H1 (cell line): ENCODE data around the gene CACNA1D. TPM values are rescaled to one million over a fixed set of nuclear protein-coding genes. Genes with fewer than 3 reads are reported as not detected.

Experiments used
- CTCF ChIA-PET: fragments of 300-600 bp; sonication (Branson Sonifier 250); formaldehyde crosslinking; loops from one replicate; lab custom pipeline; 2021; ENCODE audit not compliant: partially characterized antibody; lab: Charles Lee
- POLR2A ChIA-PET: fragments of 300-600 bp; sonication (Branson Sonifier 250); formaldehyde crosslinking; loops from one replicate; lab custom pipeline; 2021; ENCODE audit warnings: inconsistent platforms; ENCODE audit not compliant: partially characterized antibody; lab: Charles Lee
- DNase-seq, 2 experiments: peaks; one replicate each; pipeline versions ENCODE4 v3.0.0 to v3.0.0-alpha.2; 2010 to 2022; ENCODE audit warnings: low spot score in 2 of 2, low read depth in 1 of 2, mixed read lengths in 1 of 2
- FAIRE-seq: peaks from 2 replicates; lab custom pipeline; 2011; peaks lifted over from hg19 to GRCh38; lab: Jason Lieb, UNC
- H2AFZ ChIP-seq: 2 replicates; pipeline ENCODE4 v1.8.1; 2012; ENCODE audit warnings: low read length, inconsistent platforms
- H2AK5ac ChIP-seq: 2 replicates; pipeline ENCODE4 v1.6.1; 2013; ENCODE audit warnings: low read depth, low read length
- H2BK120ac ChIP-seq: replicated peaks from 2 replicates; pipeline ENCODE3; 2013; ENCODE audit warnings: low read depth, low read length, inconsistent platforms
- H2BK12ac ChIP-seq: 2 replicates; pipeline ENCODE4 v1.6.1; 2013; ENCODE audit warnings: low read depth, low read length
- H2BK15ac ChIP-seq: 2 replicates; pipeline ENCODE4 v1.6.1; 2013; ENCODE audit warnings: low read length
- H2BK20ac ChIP-seq: 2 replicates; pipeline ENCODE4 v1.6.1; 2013; ENCODE audit warnings: low read length
- H2BK5ac ChIP-seq: 2 replicates; pipeline ENCODE4 v1.6.1; 2013; ENCODE audit warnings: low read depth, low read length
- H3K14ac ChIP-seq: 2 replicates; pipeline ENCODE4 v1.6.1; 2013; ENCODE audit warnings: inconsistent platforms; ENCODE audit not compliant: insufficient read length
- H3K18ac ChIP-seq: 2 replicates; pipeline ENCODE4 v1.6.1; 2013; ENCODE audit warnings: low read length; ENCODE audit errors: extremely low read depth
- H3K23ac ChIP-seq: 2 replicates; pipeline ENCODE4 v1.6.1; 2013; ENCODE audit warnings: inconsistent platforms; ENCODE audit not compliant: insufficient read length
- H3K23me2 ChIP-seq: 2 replicates; pipeline ENCODE4 v1.6.1; 2013; ENCODE audit warnings: low read depth, low read length
- H3K27ac ChIP-seq: 2 replicates; pipeline ENCODE4 v1.6.1; 2011; ENCODE audit warnings: low read depth, low read length, inconsistent platforms
- H3K27me3 ChIP-seq, 4 experiments: replicated peaks in 1 of 4; 1 replicate in 1 of 4; 2 replicates in 3 of 4; pipeline versions ENCODE4 v1.6.1 to v1.8.1; 2011 to 2013; ENCODE audit warnings: low read length in 3 of 4, mild to moderate bottlenecking in 3 of 4, inconsistent platforms in 2 of 4, mixed read lengths in 2 of 4, moderate library complexity in 1 of 4; ENCODE audit not compliant: control insufficient read depth in 3 of 4, insufficient read depth in 3 of 4; ENCODE audit errors: extremely low read depth in 1 of 4
- H3K36me3 ChIP-seq, 4 experiments: 2 replicates each; pipeline versions ENCODE4 v1.6.1 to v1.8.1; 2011 to 2013; ENCODE audit warnings: mild to moderate bottlenecking in 4 of 4, low read length in 3 of 4, moderate library complexity in 2 of 4, control low read depth in 1 of 4, inconsistent platforms in 1 of 4; ENCODE audit not compliant: insufficient read depth in 4 of 4, control insufficient read depth in 2 of 4
- H3K4ac ChIP-seq: replicated peaks from 2 replicates; pipeline ENCODE3; 2013; ENCODE audit warnings: low read length, low read depth, mixed read lengths, inconsistent platforms; ENCODE audit not compliant: insufficient read length
- H3K4me1 ChIP-seq, 4 experiments: replicated peaks in 1 of 4; 1 replicate in 1 of 4; 2 replicates in 3 of 4; pipeline versions ENCODE4 v1.6.1 to v1.8.1; 2011 to 2013; ENCODE audit warnings: low read length in 3 of 4, inconsistent platforms in 2 of 4, mixed read lengths in 1 of 4; ENCODE audit not compliant: insufficient read depth in 4 of 4, control insufficient read depth in 3 of 4
- H3K4me2 ChIP-seq, 2 experiments: 2 replicates each; pipeline versions ENCODE4 v1.6.1 to v1.8.1; 2011 to 2013; ENCODE audit warnings: low read depth in 2 of 2, low read length in 2 of 2, control low read depth in 1 of 2, inconsistent platforms in 1 of 2, mild to moderate bottlenecking in 1 of 2; ENCODE audit not compliant: insufficient read depth in 1 of 2
- H3K4me3 ChIP-seq, 4 experiments: fragments of 200-600, 300-600 bp in 1 of 4; sonication (generic), shearing (Covaris generic), sonication (Bioruptor Twin) in 1 of 4; 2 replicates each; pipeline versions ENCODE4 v1.5.1 to v1.8.1; 2011 to 2016; ENCODE audit warnings: low read length in 4 of 4, low read depth in 3 of 4, control low read depth in 2 of 4, inconsistent platforms in 2 of 4, mild to moderate bottlenecking in 2 of 4, mixed read lengths in 1 of 4, moderate library complexity in 1 of 4; ENCODE audit not compliant: insufficient read depth in 2 of 4; ENCODE audit errors: extremely low read depth in 1 of 4
- H3K56ac ChIP-seq: replicated peaks from 2 replicates; pipeline ENCODE3; 2013; ENCODE audit warnings: low read depth, mild to moderate bottlenecking, mixed read lengths, low read length, inconsistent platforms; ENCODE audit not compliant: insufficient read length
- H3K79me1 ChIP-seq: 2 replicates; pipeline ENCODE4 v1.6.1; 2013; ENCODE audit warnings: low read depth, low read length, control low read depth
- H3K79me2 ChIP-seq, 2 experiments: 2 replicates each; pipeline versions ENCODE4 v1.6.1 to v1.8.1; 2012 to 2013; ENCODE audit warnings: low read length in 2 of 2, mild to moderate bottlenecking in 2 of 2, inconsistent platforms in 1 of 2; ENCODE audit not compliant: insufficient read depth in 2 of 2, control insufficient read depth in 1 of 2
- H3K9ac ChIP-seq, 4 experiments: replicated peaks in 1 of 4; 1 replicate in 1 of 4; 2 replicates in 3 of 4; pipeline versions ENCODE4 v1.6.1 to v1.8.1; 2011 to 2013; ENCODE audit warnings: low read depth in 3 of 4, low read length in 3 of 4, control low read depth in 2 of 4, mild to moderate bottlenecking in 2 of 4, moderate library complexity in 2 of 4, inconsistent platforms in 1 of 4; ENCODE audit errors: extremely low read depth in 1 of 4
- H3K9me3 ChIP-seq, 2 experiments: 2 replicates each; pipeline versions ENCODE4 v1.6.1 to v1.8.1; 2012 to 2013; ENCODE audit warnings: mild to moderate bottlenecking in 2 of 2, moderate library complexity in 2 of 2, control low read depth in 1 of 2, inconsistent platforms in 1 of 2, low read depth in 1 of 2, low read length in 1 of 2, mixed read lengths in 1 of 2; ENCODE audit not compliant: insufficient read depth in 2 of 2
- H4K20me1 ChIP-seq, 2 experiments: replicated peaks in 1 of 2; 2 replicates each; pipeline versions ENCODE3 to v1.8.1; 2011 to 2013; ENCODE audit warnings: inconsistent platforms in 2 of 2, low read length in 2 of 2, mild to moderate bottlenecking in 1 of 2; ENCODE audit not compliant: insufficient read depth in 2 of 2, control insufficient read depth in 1 of 2
- H4K5ac ChIP-seq: 2 replicates; pipeline ENCODE4 v1.6.1; 2013; ENCODE audit warnings: low read length, low read depth, mixed read lengths, inconsistent platforms; ENCODE audit not compliant: insufficient read length
- H4K8ac ChIP-seq: 2 replicates; pipeline ENCODE4 v1.8.0; 2013; ENCODE audit warnings: mild to moderate bottlenecking, moderate library complexity, low read length, inconsistent platforms; ENCODE audit not compliant: insufficient read depth; ENCODE audit errors: extremely low read depth
- H4K91ac ChIP-seq: replicated peaks from 2 replicates; pipeline ENCODE3; 2013; ENCODE audit warnings: low read length, mixed read lengths, inconsistent platforms; ENCODE audit not compliant: insufficient read length
- RBBP5 ChIP-seq: IDR thresholded peaks from 2 replicates; pipeline ENCODE4 v1.7.1; 2012; ENCODE audit warnings: low read depth, mild to moderate bottlenecking, inconsistent platforms, low read length, moderate library complexity, borderline replicate concordance
- SP4 ChIP-seq: IDR thresholded peaks from 2 replicates; pipeline ENCODE4 v1.6.1; 2012; ENCODE audit warnings: low read length, inconsistent platforms
- TAF1 ChIP-seq: IDR thresholded peaks from 2 replicates; pipeline ENCODE4 v1.6.1; 2011; ENCODE audit warnings: mild to moderate bottlenecking, low read depth, low read length
- WGBS, 2 experiments: shearing (Covaris generic) in 1 of 2; methylation state at CpG; one replicate each; pipeline versions ENCODE4 v1.1.6 to v1.1.7; 2013 to 2015; ENCODE audit warnings: low lambda C conversion rate in 2 of 2, mixed read lengths in 2 of 2, inconsistent platforms in 1 of 2, low coverage in 1 of 2, missing lambda C conversion rate in 1 of 2; ENCODE audit not compliant: insufficient replicate concordance in 2 of 2, insufficient coverage in 1 of 2, insufficient read length in 1 of 2; ENCODE audit errors: extremely low coverage in 1 of 2, missing lambda C conversion rate in 1 of 2; 5-methylcytosine and 5-hydroxymethylcytosine counted together
- polyA plus RNA-seq, 7 experiments: library from polyadenylated mRNA; depleted of rRNA in 3 of 7; stranded (reverse) in 5 of 7; unstranded in 2 of 7; fragments of >200 nt in 5 of 7; fragments of 200-250 nt in 2 of 7; gene quantifications; 1 replicate in 5 of 7; 2 replicates in 1 of 7; 4 replicates in 1 of 7; pipeline versions ENCODE4 v1.2.1 to v1.2.3, GENCODE V29; 2011 to 2013; ENCODE audit warnings: missing spikeins in 2 of 7, mixed read lengths in 2 of 7
- total RNA-seq: library from RNA; stranded (reverse); fragmentation: NEBNext Ultra II Directional; extraction: Animal tissue kit (Norgen Biotek cat#: 25700); gene quantifications from 2 replicates; pipeline ENCODE4 v1.2.1, GENCODE V29; 2021

Gene CACNA1D
- total and polyA plus RNA-seq, 2 of the 8 experiments (the other 6 are each of a cell fraction or from before 2014, with no cell fraction given), result 2.0 to 2.9 TPM

DNA sequence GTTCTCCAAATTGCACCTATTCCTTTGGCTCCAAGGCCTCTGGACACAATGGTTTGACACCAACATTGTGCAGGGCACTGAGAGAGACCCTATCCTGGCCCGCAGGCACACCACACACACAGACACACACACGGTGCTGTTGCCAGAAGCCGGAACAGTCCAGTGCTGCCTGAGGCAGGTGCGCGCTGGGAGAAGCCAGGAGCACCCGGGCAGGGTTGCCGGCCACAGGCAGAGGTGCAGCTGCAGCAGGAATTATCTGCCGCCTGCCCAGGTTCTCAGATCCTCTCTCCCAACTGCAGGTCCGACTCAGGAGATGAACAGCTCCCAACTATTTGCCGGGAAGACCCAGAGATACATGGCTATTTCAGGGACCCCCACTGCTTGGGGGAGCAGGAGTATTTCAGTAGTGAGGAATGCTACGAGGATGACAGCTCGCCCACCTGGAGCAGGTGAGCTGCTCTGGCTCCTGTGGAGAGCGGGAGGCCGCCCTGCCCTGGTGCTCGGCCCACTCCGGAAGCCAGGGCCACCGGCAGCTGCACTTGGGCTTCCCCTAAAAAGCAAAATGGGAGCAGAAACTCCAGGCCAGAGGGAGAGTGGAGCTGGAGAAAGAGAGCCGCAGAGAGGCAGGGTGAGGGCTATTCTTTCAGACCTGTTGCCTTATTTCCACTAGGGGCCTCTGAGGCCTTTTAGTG lies 308.9 kb downstream of the CACNA1D start:
- no peak overlapping the region for H3K23ac ChIP-seq
- H3K9ac ChIP-seq, result no peak overlapping the region
- no peak overlapping the region for H4K8ac ChIP-seq
- H4K20me1 ChIP-seq, result no peaks in the 10 kb centered on the region
- no peak overlapping the region for H2AFZ ChIP-seq
- H3K4ac ChIP-seq, result no peak overlapping the region
- no peak overlapping the region for H3K18ac ChIP-seq
- no peak overlapping the region for H4K91ac ChIP-seq
- no peak for TF ChIP-seq RBBP5
- no peak for TF ChIP-seq SP4
- TF ChIP-seq TAF1, result no peak
- TF ChIP-seq, all 59 proteins: peak for 0
- Histone ChIP-seq H3K56ac (no peak overlapping the region), H3K4me3 (no peak overlapping the region), H3K23me2 (peaks cover 6% of the 10 kb centered on the region; the same call in 1 of the 2 replicates), H2BK20ac (no peak overlapping the region), H2BK12ac (no peak overlapping the region), H2AK5ac (no peak overlapping the region; the same call in 1 of the 2 replicates), H3K14ac (no peak overlapping the region), H2BK5ac (no peak overlapping the region), H3K27ac (no peak overlapping the region), H4K5ac (no peak overlapping the region), H2BK120ac (no peak overlapping the region), H3K79me2 (no peaks in the 10 kb centered on the region), H3K4me2 (no peak overlapping the region), H3K4me1 (peaks cover 0 to 7% (median 0%) of the 10 kb centered on the region in 4 experiments; a peak in 3 of 7 replicates), H3K36me3 (no peaks in the 10 kb centered on the region), H2BK15ac (no peak overlapping the region), H3K79me1 (no peaks in the 10 kb centered on the region), H3K27me3 (no peaks in the 10 kb centered on the region; a peak in 1 of 7 replicates), H3K9me3 (no peaks in the 10 kb centered on the region)
- CTCF ChIA-PET, result interaction anchor here (0.8 to 1.5 kb wide), 6 partner anchors 10 to 62 kb away, joined by 3 to 4 read pairs (median 3); no protein-coding TSS in a partner anchor
- 88% methylated on average over 18 of the region's 18 CpGs; no CpG with 5 or more reads in 1 of the 2 experiments for WGBS, 2 experiments
- no peak for FAIRE-seq
- no peak for DNase-seq
- POLR2A ChIA-PET, result interaction anchor here (0.6 kb wide), 1 partner anchor 326 kb away, joined by 3 read pairs; no protein-coding TSS in a partner anchor
